BLaER1 (cell line): ENCODE results near the gene AK8.
A peak's percentile ranks its signal among the peaks of the same experiment; 100 is the strongest.

Experiments used
- H3K27ac ChIP-seq: shearing (Covaris generic); formaldehyde crosslinking; 2 replicates; pipeline ENCODE4 v1.8.1; 2022
- H3K27me3 ChIP-seq: shearing (Covaris generic); formaldehyde crosslinking; 2 replicates; pipeline ENCODE4 v1.8.1; 2022
- H3K36me3 ChIP-seq: shearing (Covaris generic); formaldehyde crosslinking; 2 replicates; pipeline ENCODE4 v1.8.1; 2022
- H3K4me1 ChIP-seq: shearing (Covaris generic); formaldehyde crosslinking; 2 replicates; pipeline ENCODE4 v1.8.1; 2022
- H3K4me2 ChIP-seq: shearing (Covaris generic); formaldehyde crosslinking; 2 replicates; pipeline ENCODE4 v1.8.1; 2022
- H3K4me3 ChIP-seq: shearing (Covaris generic); formaldehyde crosslinking; 2 replicates; pipeline ENCODE4 v1.8.1; 2022
- H3K9ac ChIP-seq: shearing (Covaris generic); formaldehyde crosslinking; 2 replicates; pipeline ENCODE4 v1.8.1; 2022
- H3K9me3 ChIP-seq: shearing (Covaris generic); formaldehyde crosslinking; 2 replicates; pipeline ENCODE4 v1.8.1; 2022
- H4K20me1 ChIP-seq: shearing (Covaris generic); formaldehyde crosslinking; 2 replicates; pipeline ENCODE4 v1.8.1; 2022
- Cebpa-rat ChIP-seq: shearing (Covaris generic); IDR thresholded peaks from 2 replicates; pipeline ENCODE4 v1.8.1; 2022

AK8 gene

GRCh38 chr9:132742821-132743311 lies 135.2 kb downstream of the AK8 start:
- Histone ChIP-seq H3K4me2 (no peak overlapping the region), H3K27me3 (peaks cover 27% of the 10 kb centered on the region), H3K27ac (no peak overlapping the region), H3K4me1 (peaks cover 6% of the 10 kb centered on the region; the same call in 1 of the 2 replicates), H3K4me3 (no peak overlapping the region), H3K9me3 (no peaks in the 10 kb centered on the region), H3K9ac (no peak overlapping the region), H3K36me3 (no peaks in the 10 kb centered on the region), H4K20me1 (no peaks in the 10 kb centered on the region)
- TF ChIP-seq Cebpa-rat: no peak

DNA sequence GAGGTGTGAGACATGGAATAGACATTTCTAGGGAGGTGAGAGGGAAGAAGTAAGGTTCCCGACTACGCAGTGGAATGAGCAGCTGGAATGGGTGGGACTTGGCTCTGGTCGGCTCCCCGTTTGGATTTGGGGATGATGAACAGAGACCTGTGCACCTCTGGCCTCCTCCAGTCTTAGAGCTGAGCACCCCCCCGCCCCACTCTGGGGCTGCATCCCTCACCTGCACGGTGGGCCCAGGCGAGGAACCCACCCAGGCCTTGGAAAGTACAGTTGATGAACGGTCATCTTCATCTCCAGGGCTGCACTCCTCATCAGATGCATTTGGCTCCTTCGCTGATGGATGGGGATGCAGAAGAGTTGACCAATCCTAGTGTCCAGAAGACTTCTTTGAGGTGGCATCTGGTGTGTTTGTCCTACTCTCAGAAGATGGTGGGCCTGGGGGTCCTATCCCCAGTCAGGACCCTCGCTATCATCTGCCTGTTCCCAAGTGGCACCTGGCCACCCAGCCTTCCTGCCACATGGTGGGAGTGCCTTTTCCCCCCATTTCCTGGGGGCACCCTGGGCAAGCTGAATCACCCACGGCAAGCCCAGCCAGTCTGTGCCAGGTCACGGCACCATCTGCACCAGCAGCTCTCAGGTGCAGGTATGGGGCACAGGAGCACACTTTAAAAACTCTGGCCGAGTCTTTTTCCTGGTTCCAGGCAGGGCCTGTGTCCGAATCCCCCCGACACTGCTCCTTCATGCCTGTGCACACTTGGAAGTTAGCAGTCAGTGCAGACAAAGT lies 137.4 kb downstream of the AK8 start:
- H3K9me3 ChIP-seq: no peaks in the 10 kb centered on the region
- no peak for TF ChIP-seq Cebpa-rat
- peaks cover 18% of the 10 kb centered on the region for H3K27me3 ChIP-seq
- no peak overlapping the region for H3K4me3 ChIP-seq
- no peaks in the 10 kb centered on the region for H3K36me3 ChIP-seq
- no peak overlapping the region for H3K4me2 ChIP-seq
- H3K9ac ChIP-seq: no peak overlapping the region
- H3K4me1 ChIP-seq: peaks cover 6% of the 10 kb centered on the region; the same call in 1 of the 2 replicates
- H4K20me1 ChIP-seq: no peaks in the 10 kb centered on the region
- H3K27ac ChIP-seq: no peak overlapping the region

- TF ChIP-seq Cebpa-rat: no peak
Measured at GRCh38 chr9:132739710-132740310, 138.3 kb downstream of the AK8 start.

GRCh38 chr9:132733260-132733815 lies 144.7 kb downstream of the AK8 start:
- peaks cover 13% of the 10 kb centered on the region for H3K27me3 ChIP-seq
- H4K20me1 ChIP-seq: no peaks in the 10 kb centered on the region
- H3K4me3 ChIP-seq: no peak overlapping the region
- TF ChIP-seq Cebpa-rat: no peak
- peaks cover 51% of the 10 kb centered on the region for H3K4me1 ChIP-seq
- H3K9me3 ChIP-seq: no peaks in the 10 kb centered on the region
- no peaks in the 10 kb centered on the region for H3K36me3 ChIP-seq
- peak overlapping the region; percentile 62 for H3K4me2 ChIP-seq
- H3K27ac ChIP-seq: no peak overlapping the region
- H3K9ac ChIP-seq: no peak overlapping the region

More at GRCh38 chr9:132739710-132740310, 138.3 kb downstream of the AK8 start:
- Histone ChIP-seq H3K4me2 (no peak overlapping the region), H4K20me1 (no peaks in the 10 kb centered on the region), H3K4me3 (no peak overlapping the region), H3K36me3 (no peaks in the 10 kb centered on the region), H3K27ac (no peak overlapping the region), H3K9ac (no peak overlapping the region), H3K27me3 (peaks cover 9% of the 10 kb centered on the region), H3K4me1 (peaks cover 6% of the 10 kb centered on the region; the same call in 1 of the 2 replicates), H3K9me3 (no peaks in the 10 kb centered on the region)

- Histone ChIP-seq H3K4me2 (peak overlapping the region; percentile 62), H3K4me1 (peaks cover 52% of the 10 kb centered on the region), H3K27ac (no peak overlapping the region), H3K27me3 (peaks cover 13% of the 10 kb centered on the region), H3K9ac (no peak overlapping the region), H3K4me3 (no peak overlapping the region), H4K20me1 (no peaks in the 10 kb centered on the region), H3K9me3 (no peaks in the 10 kb centered on the region), H3K36me3 (no peaks in the 10 kb centered on the region)
- TF ChIP-seq Cebpa-rat: no peak
Measured at GRCh38 chr9:132732326-132733259, 145.5 kb downstream of the AK8 start.

GRCh38 chr9:132731230-132731629 lies 146.9 kb downstream of the AK8 start:
- Histone ChIP-seq H3K4me2 (no peak overlapping the region), H3K9ac (no peak overlapping the region), H3K36me3 (no peaks in the 10 kb centered on the region), H3K27ac (peak overlapping the region; percentile 33; the same call in 1 of the 2 replicates), H3K9me3 (no peaks in the 10 kb centered on the region), H3K4me1 (peaks cover 52% of the 10 kb centered on the region), H3K4me3 (no peak overlapping the region), H4K20me1 (no peaks in the 10 kb centered on the region), H3K27me3 (peaks cover 13% of the 10 kb centered on the region)
- no peak for TF ChIP-seq Cebpa-rat

GRCh38 chr9:132730054-132731033 lies 147.7 kb downstream of the AK8 start:
- Histone ChIP-seq H3K9me3 (no peaks in the 10 kb centered on the region), H3K9ac (no peak overlapping the region), H3K4me1 (peaks cover 52% of the 10 kb centered on the region), H3K27ac (peak overlapping the region; percentile 33; the same call in 1 of the 2 replicates), H3K36me3 (no peaks in the 10 kb centered on the region), H3K27me3 (peaks cover 13% of the 10 kb centered on the region), H4K20me1 (no peaks in the 10 kb centered on the region), H3K4me2 (peak overlapping the region; percentile 67), H3K4me3 (no peak overlapping the region)
- no peak for TF ChIP-seq Cebpa-rat

DNA sequence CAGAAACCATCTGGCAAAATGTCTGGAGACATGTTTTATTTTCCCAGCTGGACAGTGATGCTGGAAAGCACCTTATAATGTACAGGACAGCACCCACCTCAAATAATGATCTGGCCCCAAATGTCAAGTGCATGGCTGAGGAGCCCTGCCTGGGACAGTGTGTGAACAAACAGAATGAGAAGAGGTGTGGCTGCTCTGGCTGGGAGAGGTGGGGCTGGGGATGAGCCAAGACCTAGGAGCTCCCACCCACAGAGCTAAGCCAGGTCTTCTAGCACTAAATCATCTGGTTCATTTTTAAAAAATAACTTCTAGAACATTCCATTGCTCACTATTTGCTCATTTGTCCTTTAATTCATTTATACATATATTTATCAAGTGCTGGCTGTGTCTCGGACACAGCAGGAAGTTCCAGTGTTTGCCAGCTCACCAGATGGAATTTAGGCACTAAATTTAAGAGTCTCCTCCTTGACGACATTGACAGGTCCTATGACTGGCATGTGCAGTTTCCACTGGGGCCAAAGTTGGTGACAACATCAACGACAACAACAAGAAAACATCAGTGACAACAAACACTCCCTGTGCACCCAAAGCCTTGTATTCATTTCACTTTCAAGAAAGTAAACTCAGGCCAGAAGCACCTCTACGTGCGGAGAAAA lies 148.7 kb downstream of the AK8 start:
- TF ChIP-seq Cebpa-rat: no peak
- no peaks in the 10 kb centered on the region for H4K20me1 ChIP-seq
- no peak overlapping the region for H3K4me3 ChIP-seq
- H3K27ac ChIP-seq: 0 out of 2 replicates have a peak overlapping the region, but pooled peaks have one; percentile 13
- no peaks in the 10 kb centered on the region for H3K9me3 ChIP-seq
- peaks cover 13% of the 10 kb centered on the region for H3K27me3 ChIP-seq
- H3K4me1 ChIP-seq: peaks cover 52% of the 10 kb centered on the region
- peak overlapping the region; percentile 67 for H3K4me2 ChIP-seq
- H3K36me3 ChIP-seq: no peaks in the 10 kb centered on the region
- H3K9ac ChIP-seq: no peak overlapping the region
